GM19452 (cell line): ENCODE results near the gene HOXD8.

ENCODE experiments used
- ATAC-seq: cut with Tn5 transposase; IDR thresholded peaks from one replicate; pipeline ENCODE4 v1.9.1; 2021; ENCODE audit not compliant: unreplicated experiment

The HOXD8 gene

GRCh38 chr2:176102309-176102866 lies 27.1 kb upstream of the HOXD8 start:
- no peak for ATAC-seq

DNA sequence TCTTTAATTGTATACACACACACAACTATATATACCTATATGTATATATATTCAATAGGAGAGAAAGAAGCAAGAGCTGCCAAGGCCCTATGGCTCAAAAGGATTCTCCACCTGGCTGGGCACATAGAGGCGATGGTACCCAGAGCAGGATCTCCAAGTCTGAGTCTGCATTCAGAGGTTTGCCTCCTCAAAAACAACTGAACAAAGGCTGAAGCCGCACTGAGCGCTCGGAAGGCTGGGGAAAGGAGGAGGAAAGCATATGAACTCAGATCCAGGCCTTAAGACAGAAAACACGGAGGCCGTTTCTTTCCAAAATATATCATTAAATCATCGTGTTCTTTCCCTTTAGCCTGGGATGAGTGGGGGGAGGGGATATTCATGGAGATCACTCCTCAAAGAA lies 26.3 kb upstream of the HOXD8 start:
- ATAC-seq, result no peak

- no peak for ATAC-seq
Observed at GRCh38 chr2:176103742-176104315, 25.7 kb upstream of the HOXD8 start.

DNA sequence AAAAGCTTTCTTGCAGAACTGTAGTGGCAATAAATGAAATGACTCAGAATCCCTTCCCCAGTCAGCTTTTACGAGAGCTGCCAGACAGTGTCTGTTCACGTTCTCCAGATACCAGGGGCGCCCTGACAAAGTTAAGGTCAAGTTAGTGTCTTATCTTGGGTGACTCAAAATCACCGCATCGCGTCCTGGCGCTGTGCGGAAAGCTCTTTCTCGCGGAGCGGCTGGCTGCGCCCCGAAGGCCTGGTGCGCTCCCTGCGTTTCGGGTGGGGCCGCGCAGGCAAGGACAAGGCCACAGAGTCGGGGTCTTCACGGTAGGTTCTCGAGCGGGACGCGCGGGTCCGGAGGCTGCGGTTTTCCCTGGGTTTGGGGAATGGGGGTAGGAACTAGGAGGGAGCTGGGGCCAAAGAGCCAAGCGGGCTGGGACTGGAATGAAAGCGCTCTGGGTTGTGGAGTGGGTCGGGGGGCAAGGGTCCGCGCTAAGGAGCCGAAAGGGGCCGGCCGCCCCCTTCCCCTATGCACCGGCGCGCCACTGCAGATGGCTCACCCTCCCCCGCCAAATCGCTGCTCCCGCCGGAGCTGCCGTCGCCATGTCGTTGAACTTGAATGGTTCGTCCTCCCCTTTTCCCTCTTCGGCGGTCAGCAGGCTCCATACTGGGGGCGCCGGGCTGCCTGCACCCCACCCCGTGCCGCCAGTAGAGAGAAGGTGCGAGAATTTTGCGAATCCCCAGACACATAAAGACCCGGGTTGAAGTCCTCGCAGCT lies 25.0 kb upstream of the HOXD8 start:
- ATAC-seq, result no peak

GRCh38 chr2:176105078-176105729 lies 24.3 kb upstream of the HOXD8 start:
- ATAC-seq, result no peak

DNA sequence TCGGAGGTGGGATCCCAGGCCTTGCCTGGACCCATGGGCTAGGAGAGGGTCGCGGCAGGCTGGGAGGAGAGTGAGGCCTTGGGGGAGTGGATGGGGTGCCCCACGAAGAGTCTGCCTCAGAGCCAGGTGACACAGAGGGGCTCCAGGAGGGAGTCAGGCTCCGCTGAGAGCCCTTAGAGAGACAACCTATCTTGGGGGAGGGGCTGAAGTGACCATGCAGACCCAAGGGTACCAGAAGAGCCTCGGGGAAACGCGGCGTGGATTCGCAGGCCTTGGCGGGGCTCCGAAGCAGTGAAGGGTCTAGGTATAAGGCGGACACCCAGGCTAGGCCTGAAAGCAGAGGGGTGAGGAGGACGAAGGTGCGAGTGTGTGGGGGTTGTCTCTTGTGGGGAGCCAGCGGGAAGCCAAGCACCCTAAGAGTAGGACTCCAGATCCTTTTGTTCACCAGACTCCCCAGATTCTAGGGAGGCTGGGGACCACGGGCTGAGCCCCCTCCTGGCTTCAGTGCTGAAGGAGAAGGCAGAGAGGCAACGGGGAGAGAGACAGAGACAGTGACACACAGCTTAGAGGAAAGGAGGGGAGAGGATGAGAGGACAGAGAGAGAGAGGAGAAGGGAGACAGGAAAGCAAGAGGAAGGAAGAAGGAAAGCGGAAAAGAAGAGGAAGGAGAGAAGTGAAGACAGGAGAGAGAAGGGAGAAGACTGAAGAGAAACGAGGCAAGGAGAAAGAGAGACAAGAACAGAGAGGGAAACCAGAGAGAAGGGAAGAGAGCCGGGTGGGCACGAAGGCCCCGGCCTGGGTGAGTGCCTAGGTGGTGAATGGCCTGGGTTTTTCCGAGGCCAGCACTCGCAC lies 23.6 kb upstream of the HOXD8 start:
- no peak for ATAC-seq

DNA sequence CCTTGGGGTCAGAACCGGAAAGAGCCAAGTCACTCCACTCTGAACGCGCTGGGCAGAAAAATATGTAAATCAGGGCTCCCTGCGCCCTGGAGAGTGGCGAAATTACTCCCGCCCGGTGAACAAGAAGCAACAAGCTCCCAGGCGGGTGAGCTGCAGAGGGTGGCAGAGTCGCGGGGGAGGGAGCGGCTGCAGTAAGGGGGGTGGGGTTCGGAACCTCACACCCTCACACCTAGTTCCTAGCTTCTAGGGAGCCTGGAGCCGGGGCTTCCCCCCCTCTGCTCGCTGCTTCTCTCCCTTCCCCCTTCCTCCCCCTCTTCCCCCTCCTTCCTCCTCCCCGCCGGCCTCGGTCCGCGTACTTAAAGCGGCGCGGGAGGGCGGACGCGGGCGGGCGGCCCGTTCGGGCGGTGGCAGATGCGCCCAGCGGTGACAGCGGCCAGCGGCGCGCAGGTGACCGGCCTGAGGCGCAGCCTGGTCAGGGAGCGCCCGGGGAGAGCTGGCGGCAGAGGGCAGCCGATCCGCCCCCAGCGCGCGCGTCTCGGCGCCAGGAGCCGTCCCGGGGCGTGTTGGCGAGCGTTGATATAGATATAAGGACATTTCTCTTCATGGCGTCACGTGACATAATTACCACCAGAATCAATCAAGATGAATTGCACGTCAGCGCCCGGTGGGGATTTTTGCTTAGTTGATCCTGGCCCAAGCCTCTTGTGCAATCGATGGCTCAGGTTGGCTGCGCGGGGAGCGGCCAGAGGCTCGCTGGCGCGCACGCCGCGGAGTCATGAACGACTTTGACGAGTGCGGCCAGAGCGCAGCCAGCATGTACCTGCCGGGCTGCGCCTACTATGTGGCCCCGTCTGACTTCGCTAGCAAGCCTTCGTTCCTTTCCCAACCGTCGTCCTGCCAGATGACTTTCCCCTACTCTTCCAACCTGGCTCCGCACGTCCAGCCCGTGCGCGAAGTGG lies 22.6 kb upstream of the HOXD8 start, which contains the start of gene HOXD11:
TSS of gene HOXD11 (plus strand) at position 700 of the 959 bp plus-strand sequence. CDS start at position 776, 76 bp downstream.
- no peak for ATAC-seq

- ATAC-seq, result no peak
Observed at GRCh38 chr2:176107731-176108181, 21.7 kb upstream of the HOXD8 start.

DNA sequence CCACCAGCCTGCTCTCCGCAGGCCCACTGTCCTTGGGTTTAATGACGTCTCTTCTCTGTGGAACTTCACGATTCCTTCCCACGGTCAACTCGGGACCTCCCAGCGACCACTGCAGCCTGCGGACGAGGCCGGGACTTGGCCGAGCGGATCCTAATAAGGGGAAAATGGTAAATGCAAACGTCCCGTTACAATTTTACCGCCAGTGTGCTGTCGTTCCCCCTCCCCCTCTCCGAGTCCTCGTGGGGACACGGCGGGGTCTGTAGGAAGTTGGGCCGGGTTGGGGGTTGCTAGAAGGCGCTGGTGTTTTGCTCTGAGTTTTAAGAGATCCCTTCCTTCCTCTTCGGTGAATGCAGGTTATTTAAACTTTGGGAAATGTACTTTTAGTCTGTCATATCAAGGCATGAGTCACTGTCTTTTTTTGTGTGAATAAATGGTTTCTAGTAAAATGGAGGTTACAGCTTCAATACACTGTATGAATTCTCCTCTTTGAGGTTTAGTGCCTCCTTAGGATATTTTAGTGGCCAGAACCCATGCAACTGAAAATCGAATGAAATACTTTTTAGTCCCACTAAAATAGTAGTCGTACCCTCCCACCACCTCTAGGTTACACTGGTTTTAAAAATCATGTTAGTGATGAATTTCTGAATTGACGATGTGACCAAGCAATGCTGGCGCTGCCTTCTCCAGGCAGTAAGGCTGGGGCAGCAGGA lies 20.2 kb upstream of the HOXD8 start:
- no peak for ATAC-seq

GRCh38 chr2:176109946-176110345 lies 19.6 kb upstream of the HOXD8 start:
- no peak for ATAC-seq

DNA sequence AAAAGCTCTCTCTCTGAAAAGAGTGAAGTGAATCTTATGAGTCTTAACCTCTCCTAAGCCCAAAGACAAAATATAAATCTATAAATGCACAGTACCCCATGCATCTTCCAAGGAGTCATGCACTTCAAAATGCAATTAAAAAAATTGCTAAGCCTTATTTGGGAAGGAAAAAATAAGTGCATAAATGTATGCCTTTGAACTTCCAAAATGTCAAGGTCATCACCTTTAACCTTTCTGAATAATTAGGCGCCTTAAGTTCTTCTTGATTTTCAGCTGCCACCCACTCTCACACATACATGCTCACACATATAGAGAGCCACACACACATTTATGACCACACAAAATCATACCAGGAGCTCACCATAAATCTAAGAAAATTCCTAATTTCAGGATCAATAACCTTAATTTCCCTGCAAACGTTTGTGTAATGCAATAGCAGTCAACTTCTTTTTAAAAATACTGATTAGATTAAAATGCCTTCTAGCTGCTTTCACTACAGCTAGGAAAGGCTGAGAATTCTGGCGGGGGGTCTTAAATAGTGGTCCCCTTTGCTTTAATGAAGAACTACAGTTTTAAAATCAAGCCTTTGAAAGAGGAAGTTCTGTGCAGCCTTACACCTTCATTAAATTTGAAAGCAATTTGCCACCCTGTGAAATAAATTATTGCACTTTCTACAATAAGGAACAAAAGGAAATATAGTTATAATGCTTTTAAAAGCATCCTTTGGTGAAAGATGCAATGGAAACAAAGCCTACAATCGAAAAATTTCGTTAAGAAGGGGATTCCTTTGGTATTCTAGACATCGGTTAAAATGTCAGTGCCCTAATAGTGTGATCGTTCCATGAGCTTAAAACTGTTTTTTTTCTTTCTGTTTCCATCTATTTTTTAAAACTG lies 18.8 kb upstream of the HOXD8 start:
- no peak for ATAC-seq

DNA sequence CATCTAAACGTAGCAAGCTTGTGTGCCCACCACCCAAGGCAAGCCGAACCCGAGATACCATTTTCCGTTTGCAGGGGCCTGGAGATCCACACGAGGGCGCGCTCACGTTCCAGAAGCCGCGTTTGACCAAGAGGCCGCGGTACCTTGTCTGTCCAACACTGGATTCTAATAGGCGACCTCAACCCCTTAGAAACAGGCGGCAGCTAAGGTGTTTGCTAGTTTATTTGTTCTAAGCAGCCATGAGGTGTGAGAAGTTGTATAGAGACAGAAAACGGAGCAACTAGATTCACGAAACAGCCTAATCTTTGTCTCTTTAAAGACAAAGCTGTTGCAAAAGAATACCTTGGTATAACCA lies 18.2 kb upstream of the HOXD8 start:
- no peak for ATAC-seq

- ATAC-seq, result no peak
Observed at GRCh38 chr2:176111846-176112374, 17.6 kb upstream of the HOXD8 start.

- ATAC-seq, result no peak
Observed at GRCh38 chr2:176112375-176113302, 16.9 kb upstream of the HOXD8 start.

DNA sequence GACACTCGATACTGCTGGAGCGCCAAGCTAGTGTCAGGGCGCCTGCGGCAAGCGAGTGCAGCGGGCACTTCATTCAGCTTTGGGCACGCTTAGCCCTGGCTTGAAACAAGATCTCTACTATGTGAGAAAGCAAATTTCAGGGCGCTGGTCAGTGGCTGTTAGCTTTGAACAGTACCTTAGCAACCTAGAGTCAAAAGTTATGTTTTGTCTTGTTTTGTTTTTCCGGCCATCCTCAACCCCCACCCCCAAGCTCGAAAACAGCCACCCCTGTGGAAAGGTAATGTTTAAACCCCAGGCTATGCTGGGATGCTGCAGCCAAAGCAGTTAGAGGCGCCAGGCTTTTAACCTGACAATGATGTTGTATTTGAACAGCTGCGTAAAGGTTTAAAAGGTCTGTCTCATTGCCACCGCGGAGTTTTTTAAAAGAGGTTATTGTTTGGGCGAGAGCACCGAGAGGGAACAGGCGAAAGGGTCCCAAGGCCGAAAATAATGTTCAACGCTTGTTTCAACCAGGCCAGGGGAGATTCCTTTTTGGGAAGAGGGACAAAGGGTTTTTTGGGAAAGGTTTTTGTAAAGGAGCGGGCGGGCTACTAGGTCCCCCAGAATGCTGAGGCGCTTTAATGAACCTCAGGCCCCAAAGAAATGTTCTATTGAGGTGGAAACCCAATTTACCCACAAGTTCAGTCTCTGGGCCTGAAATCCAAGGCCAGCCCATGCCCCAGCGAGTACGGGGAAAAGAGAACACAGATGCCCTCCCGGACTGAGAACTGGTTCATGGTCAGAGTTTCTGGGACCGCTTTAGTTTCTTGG lies 15.2 kb upstream of the HOXD8 start:
- no peak for ATAC-seq
